SJSA1 (cell line): ENCODE data around the gene FBXO15. TPM values are rescaled to one million over a fixed set of nuclear protein-coding genes. Genes with fewer than 3 reads are reported as not detected.

Experiments
- DNase-seq, 2 experiments: peaks; one replicate each; pipeline ENCODE4 v3.0.0-alpha.2; 2015 to 2020; ENCODE audit warnings: low spot score in 2 of 2, low read depth in 1 of 2
- H3K27ac ChIP-seq: fragments of 250-450 bp; sonication (Bioruptor Pico); 2 replicates; pipeline ENCODE4 v1.5.1; 2020; ENCODE audit warnings: mild to moderate bottlenecking, moderate library complexity
- H3K27me3 ChIP-seq: fragments of 250-450 bp; sonication (Bioruptor Pico); replicated peaks from 2 replicates; pipeline ENCODE4 v1.5.1; 2020; ENCODE audit warnings: mild to moderate bottlenecking, moderate library complexity
- H3K36me3 ChIP-seq: fragments of 250-450 bp; sonication (Bioruptor Pico); 2 replicates; pipeline ENCODE4 v1.5.1; 2020; ENCODE audit warnings: mild to moderate bottlenecking
- H3K4me1 ChIP-seq: fragments of 250-450 bp; sonication (Bioruptor Pico); replicated peaks from 2 replicates; pipeline ENCODE4 v1.6.1; 2021; ENCODE audit warnings: mild to moderate bottlenecking
- H3K4me3 ChIP-seq: fragments of 250-450 bp; sonication (Bioruptor Pico); 2 replicates; pipeline ENCODE4 v1.5.1; 2020; ENCODE audit warnings: mild to moderate bottlenecking
- H3K9me3 ChIP-seq: fragments of 250-450 bp; sonication (Bioruptor Pico); replicated peaks from 2 replicates; pipeline ENCODE4 v1.5.1; 2020; ENCODE audit warnings: mild to moderate bottlenecking
- total RNA-seq: library from RNA; depleted of rRNA; stranded (reverse); fragments of >200 nt; shearing (Covaris generic); gene quantifications from 2 replicates; pipeline ENCODE4 v1.2.3, GENCODE V29; 2014

FBXO15 gene
- total RNA-seq, 1 experiment from 2014 or later = 0.63 TPM

GRCh38 chr18:74147491-74147778 lies 199 bp downstream of the FBXO15 start:
- DNase-seq = no peak
- Histone ChIP-seq H3K4me3 (peak overlapping the region; percentile 59), H3K27ac (no peak overlapping the region; the same call in 1 of the 2 replicates), H3K36me3 (peaks cover 3% of the 10 kb centered on the region; the same call in 1 of the 2 replicates), H3K9me3 (no peaks in the 10 kb centered on the region), H3K4me1 (peaks cover 22% of the 10 kb centered on the region), H3K27me3 (no peaks in the 10 kb centered on the region)

GRCh38 chr18:74146756-74147155 lies 878 bp downstream of the FBXO15 start:
- DNase-seq = peak in 1 of 2 experiments; percentile 71
- peak overlapping the region; percentile 59 for H3K4me3 ChIP-seq
- H3K27me3 ChIP-seq = no peaks in the 10 kb centered on the region
- no peaks in the 10 kb centered on the region for H3K9me3 ChIP-seq
- peaks cover 22% of the 10 kb centered on the region for H3K4me1 ChIP-seq
- H3K27ac ChIP-seq = peak overlapping the region; percentile 10; the same call in 1 of the 2 replicates
- H3K36me3 ChIP-seq = 0 out of 2 replicates have a peak, but pooled peaks cover 3% of the 10 kb centered on the region

DNA sequence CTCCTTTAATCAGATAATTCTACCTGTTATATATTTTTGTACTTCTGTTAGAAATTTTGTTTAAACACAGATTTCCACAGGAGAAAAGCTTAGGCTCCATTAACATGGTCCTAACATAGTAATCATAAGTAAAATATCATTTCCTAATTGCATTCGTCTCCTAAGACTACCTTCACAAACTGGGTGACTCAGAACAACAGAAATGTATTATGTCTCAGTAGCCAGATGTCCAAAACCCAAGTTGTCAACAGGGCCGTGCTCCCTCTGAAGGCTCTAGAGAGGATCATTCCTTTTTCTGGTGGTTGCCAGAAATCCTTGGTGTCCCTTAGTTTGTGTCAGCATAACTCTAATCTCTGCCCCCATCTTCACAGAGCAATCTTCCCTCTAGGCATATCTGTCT lies 5.4 kb downstream of the FBXO15 start:
- Histone ChIP-seq H3K4me3 (no peak overlapping the region), H3K27me3 (no peaks in the 10 kb centered on the region; the same call in 1 of the 2 replicates), H3K27ac (no peak overlapping the region), H3K4me1 (peaks cover 23% of the 10 kb centered on the region), H3K9me3 (no peaks in the 10 kb centered on the region), H3K36me3 (no peaks in the 10 kb centered on the region)
- no peak for DNase-seq

GRCh38 chr18:74141667-74142066 lies 6.0 kb downstream of the FBXO15 start:
- no peak for DNase-seq
- Histone ChIP-seq H3K27me3 (no peaks in the 10 kb centered on the region; the same call in 1 of the 2 replicates), H3K27ac (no peak overlapping the region), H3K4me3 (no peak overlapping the region), H3K4me1 (peaks cover 17% of the 10 kb centered on the region), H3K36me3 (no peaks in the 10 kb centered on the region), H3K9me3 (no peaks in the 10 kb centered on the region)

DNA sequence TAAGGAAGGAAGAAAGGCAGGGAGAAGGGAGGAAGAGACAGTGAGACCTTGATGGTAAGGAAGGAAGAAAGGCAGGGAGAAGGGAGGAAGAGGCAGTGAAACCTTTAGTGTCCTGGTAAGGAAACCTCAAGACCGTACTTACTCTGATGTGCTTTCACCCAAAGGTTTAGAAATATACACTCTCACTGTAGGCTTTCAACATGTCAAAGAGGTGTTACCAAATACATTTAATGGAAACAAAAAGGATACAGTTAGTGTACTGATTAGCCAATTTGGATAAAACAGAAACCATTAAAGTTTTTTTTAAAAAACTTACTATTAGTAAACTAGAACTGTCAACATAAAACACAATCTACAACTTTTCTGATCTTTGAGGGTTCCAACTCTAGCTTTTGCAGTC lies 7.1 kb downstream of the FBXO15 start:
- H3K9me3 ChIP-seq = no peaks in the 10 kb centered on the region
- no peak overlapping the region for H3K27ac ChIP-seq
- no peak for DNase-seq
- H3K27me3 ChIP-seq = no peaks in the 10 kb centered on the region; the same call in 1 of the 2 replicates
- no peaks in the 10 kb centered on the region for H3K36me3 ChIP-seq
- peaks cover 11% of the 10 kb centered on the region for H3K4me1 ChIP-seq
- H3K4me3 ChIP-seq = no peak overlapping the region

DNA sequence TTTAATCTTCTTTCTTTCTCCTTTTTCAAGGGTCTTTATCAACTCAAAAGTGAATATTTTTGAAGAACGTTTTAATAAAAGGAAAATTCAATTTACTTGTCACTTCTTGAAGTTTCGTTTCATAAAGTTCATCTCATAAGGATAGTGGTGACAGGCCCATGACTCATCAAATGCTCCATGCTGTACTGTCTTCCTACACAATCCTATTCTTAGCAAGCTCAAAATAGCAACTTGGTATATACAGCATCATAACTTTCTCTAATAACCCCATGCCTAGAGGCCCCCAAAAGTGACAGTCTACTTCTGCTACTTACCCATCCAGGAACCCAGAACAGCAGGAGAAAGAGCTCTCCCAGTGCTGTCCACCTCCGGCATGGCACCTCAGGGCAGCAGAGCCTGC lies 7.7 kb downstream of the FBXO15 start:
- H3K9me3 ChIP-seq = no peaks in the 10 kb centered on the region
- peaks cover 11% of the 10 kb centered on the region for H3K4me1 ChIP-seq
- H3K27ac ChIP-seq = no peak overlapping the region
- DNase-seq = peak in 1 of 2 experiments; percentile 34
- no peak overlapping the region for H3K4me3 ChIP-seq
- no peaks in the 10 kb centered on the region; the same call in 1 of the 2 replicates for H3K27me3 ChIP-seq
- no peaks in the 10 kb centered on the region for H3K36me3 ChIP-seq

DNA sequence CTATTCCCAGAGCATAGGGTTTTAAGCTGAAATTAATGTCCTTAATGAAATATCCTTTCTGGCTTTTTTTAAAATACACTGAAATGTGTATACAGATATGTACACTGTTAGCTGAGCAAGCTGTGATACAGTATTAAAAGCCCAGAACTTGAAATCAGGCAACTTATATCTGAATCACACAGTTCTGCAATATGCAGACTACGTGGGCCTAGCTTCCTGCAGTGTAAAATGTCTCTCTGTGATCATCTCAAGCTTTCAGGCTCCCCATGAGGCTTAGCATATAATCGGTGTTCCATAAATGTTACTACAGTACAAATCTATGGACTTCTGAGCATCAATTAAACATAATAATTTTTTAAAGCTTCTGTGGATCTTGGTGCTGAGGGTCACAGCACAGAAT lies 8.2 kb downstream of the FBXO15 start:
- H3K4me1 ChIP-seq = peaks cover 11% of the 10 kb centered on the region
- no peaks in the 10 kb centered on the region for H3K36me3 ChIP-seq
- no peak overlapping the region for H3K4me3 ChIP-seq
- no peak overlapping the region for H3K27ac ChIP-seq
- no peak for DNase-seq
- no peaks in the 10 kb centered on the region for H3K9me3 ChIP-seq
- H3K27me3 ChIP-seq = no peaks in the 10 kb centered on the region; the same call in 1 of the 2 replicates

DNA sequence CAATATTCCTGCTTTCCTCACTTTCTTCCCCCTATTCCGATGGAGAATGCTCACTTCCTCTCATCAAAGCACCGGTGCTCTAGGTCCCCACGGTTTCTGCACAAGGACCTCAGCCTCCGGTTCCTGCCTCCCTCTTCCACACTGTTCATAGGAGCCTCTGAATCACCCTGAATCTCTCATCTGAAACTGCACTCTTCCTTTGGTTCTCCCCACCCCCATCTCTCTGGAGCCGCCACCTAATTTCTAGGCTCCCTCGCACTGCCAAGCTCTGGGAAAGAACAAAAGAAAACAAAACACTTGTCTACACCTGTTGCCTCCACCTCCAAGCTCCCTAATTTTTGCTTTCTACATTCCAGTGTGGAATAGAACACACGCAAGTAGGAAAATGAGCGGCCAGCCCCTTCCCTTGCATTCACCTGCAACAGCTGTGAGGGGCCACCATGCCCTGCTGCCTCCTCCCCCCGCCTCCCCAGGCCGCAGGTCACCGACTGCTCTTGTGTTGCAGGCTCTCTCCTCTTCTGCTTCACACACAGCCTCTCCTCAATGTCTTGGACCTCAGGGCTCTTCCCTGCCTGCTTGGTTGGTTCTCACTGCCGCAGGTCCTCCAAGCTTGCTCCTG lies 9.6 kb downstream of the FBXO15 start:
- Histone ChIP-seq H3K36me3 (no peaks in the 10 kb centered on the region), H3K9me3 (no peaks in the 10 kb centered on the region), H3K4me1 (peaks cover 11% of the 10 kb centered on the region), H3K27me3 (no peaks in the 10 kb centered on the region; the same call in 1 of the 2 replicates), H3K27ac (no peak overlapping the region), H3K4me3 (no peak overlapping the region)
- DNase-seq = no peak

DNA sequence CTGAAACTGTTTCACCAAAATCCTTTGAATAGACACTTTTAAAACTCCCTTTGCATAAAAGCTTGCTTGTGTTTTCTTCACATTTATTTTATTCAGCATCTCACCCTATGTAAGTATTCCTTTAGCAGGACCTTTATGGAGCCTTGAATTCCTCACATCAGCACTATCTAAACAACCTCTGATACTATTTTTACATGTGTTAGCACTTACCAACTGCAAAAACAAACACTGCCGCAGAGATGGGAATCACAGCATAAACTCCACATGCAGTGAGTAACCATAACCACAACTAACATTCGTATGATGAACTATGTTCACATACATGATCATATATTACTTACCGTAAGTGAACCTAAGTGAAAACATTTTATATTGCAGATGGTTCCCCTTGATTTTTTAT lies 15.4 kb downstream of the FBXO15 start:
- Histone ChIP-seq H3K27ac (no peak overlapping the region), H3K36me3 (no peaks in the 10 kb centered on the region), H3K27me3 (peaks cover 11% of the 10 kb centered on the region), H3K4me3 (no peak overlapping the region), H3K9me3 (no peaks in the 10 kb centered on the region), H3K4me1 (peaks cover 6% of the 10 kb centered on the region)
- DNase-seq = peak in 1 of 2 experiments; percentile 14

- Histone ChIP-seq H3K27ac (no peak overlapping the region), H3K4me3 (no peak overlapping the region), H3K36me3 (no peaks in the 10 kb centered on the region), H3K9me3 (no peaks in the 10 kb centered on the region), H3K27me3 (peaks cover 14% of the 10 kb centered on the region), H3K4me1 (peaks cover 6% of the 10 kb centered on the region)
- no peak for DNase-seq
These were observed 16.5 kb downstream of the FBXO15 start for GRCh38 chr18:74131124-74131523.

- no peaks in the 10 kb centered on the region for H3K9me3 ChIP-seq
These were observed 19.5 kb downstream of the FBXO15 start for GRCh38 chr18:74128159-74128558.

DNA sequence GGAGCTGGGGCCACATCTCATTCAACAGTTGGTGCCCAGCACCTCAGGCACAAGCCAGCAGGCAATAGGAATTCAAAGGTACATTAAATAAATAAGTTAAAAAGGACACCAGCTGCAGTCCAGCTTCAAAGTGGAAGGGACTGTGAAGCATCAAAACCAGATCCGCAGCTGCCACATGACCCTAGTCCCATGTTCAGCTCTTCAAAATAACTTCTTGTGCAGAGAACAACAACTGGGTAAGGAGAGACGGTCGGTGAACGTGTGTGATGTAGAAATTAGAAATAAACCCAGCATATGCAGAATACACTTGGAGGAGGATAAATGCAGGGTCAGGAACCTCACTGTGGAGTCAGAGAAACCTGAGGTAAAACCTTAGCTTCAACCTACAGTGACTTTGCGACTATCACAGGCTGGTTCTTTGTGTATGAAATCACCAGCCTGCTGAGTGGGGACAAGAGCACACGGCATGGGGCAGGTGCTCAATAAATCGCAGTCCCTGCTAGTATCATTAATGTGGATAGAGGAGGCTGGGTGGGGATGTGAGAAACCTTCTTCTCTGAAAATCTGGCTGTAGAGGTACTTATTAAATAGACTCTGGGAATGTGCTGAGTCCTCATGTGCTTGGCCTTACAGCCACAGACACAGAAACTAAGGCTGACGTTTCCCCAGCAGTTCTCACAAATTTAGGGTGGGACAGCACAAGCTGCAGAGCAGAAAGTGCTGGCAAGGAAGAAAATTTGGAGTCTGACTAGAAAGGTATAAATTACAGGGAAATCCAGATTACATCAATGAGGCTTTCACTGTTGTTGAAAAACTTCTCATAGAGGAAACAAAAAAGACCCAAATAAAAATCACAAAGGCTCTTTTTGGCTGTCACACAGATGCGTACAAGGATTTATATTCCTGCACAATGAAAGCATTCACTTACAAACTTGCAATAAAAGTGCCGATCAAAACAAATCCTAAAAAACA lies 20.7 kb downstream of the FBXO15 start:
- Histone ChIP-seq H3K27ac (no peak overlapping the region), H3K4me1 (peaks cover 6% of the 10 kb centered on the region), H3K36me3 (no peaks in the 10 kb centered on the region), H3K4me3 (no peak overlapping the region), H3K27me3 (peaks cover 20% of the 10 kb centered on the region), H3K9me3 (no peaks in the 10 kb centered on the region)
- DNase-seq = no peak

More at GRCh38 chr18:74128159-74128558, 19.5 kb downstream of the FBXO15 start:
- DNase-seq = no peak
- peaks cover 6% of the 10 kb centered on the region for H3K4me1 ChIP-seq
- no peak overlapping the region for H3K27ac ChIP-seq
- H3K27me3 ChIP-seq = peaks cover 20% of the 10 kb centered on the region
- no peaks in the 10 kb centered on the region for H3K36me3 ChIP-seq
- no peak overlapping the region for H3K4me3 ChIP-seq

GRCh38 chr18:74124642-74125041 lies 23.0 kb downstream of the FBXO15 start:
- Histone ChIP-seq H3K9me3 (no peaks in the 10 kb centered on the region), H3K36me3 (no peaks in the 10 kb centered on the region), H3K4me3 (no peak overlapping the region), H3K27ac (no peak overlapping the region), H3K27me3 (peaks cover 16% of the 10 kb centered on the region), H3K4me1 (no peaks in the 10 kb centered on the region)
- no peak for DNase-seq

- Histone ChIP-seq H3K27ac (no peak overlapping the region), H3K36me3 (no peaks in the 10 kb centered on the region), H3K27me3 (peaks cover 9% of the 10 kb centered on the region), H3K4me3 (no peak overlapping the region), H3K4me1 (no peaks in the 10 kb centered on the region), H3K9me3 (no peaks in the 10 kb centered on the region)
- DNase-seq = no peak
These were observed 24.4 kb downstream of the FBXO15 start for GRCh38 chr18:74123200-74123599.
